Measurements from ENCODE around the gene IL11RA. TPM values are rescaled to one million over a fixed set of nuclear protein-coding genes. Genes with fewer than 3 reads are reported as not detected.

IL11RA gene
- total RNA-seq, 1 donor from 2014 or later: 37.0 TPM

Other genes with a start within 250 kb of the IL11RA start
- gene FAM219A, start 193.6 kb upstream of the IL11RA start, total RNA-seq: 24.0 TPM
- 0.52 TPM for gene DNAI1, start 193.4 kb upstream of the IL11RA start, total RNA-seq
- 1.7 TPM for gene ENHO, start 129.2 kb upstream of the IL11RA start, total RNA-seq
- gene CNTFR, start 62.5 kb upstream of the IL11RA start, total RNA-seq: 23.0 TPM
- gene RPP25L, start 40.1 kb upstream of the IL11RA start, total RNA-seq: 28.7 TPM
- gene DCTN3, start 31.7 kb upstream of the IL11RA start, total RNA-seq: 81.9 TPM
- gene ARID3C, start 23.1 kb upstream of the IL11RA start, total RNA-seq: not detected
- gene SIGMAR1, start 14.4 kb upstream of the IL11RA start, total RNA-seq: 77.1 TPM
- 63.6 TPM for gene GALT, start 5.5 kb upstream of the IL11RA start, total RNA-seq
- not detected for gene CCL27, start 10.5 kb downstream of the IL11RA start, total RNA-seq
- gene CCL19, start 39.1 kb downstream of the IL11RA start, total RNA-seq: 4.1 TPM
- gene CCL21, start 58.0 kb downstream of the IL11RA start, total RNA-seq: 30.2 TPM